GM12872 (cell line): ENCODE results near the gene LSR.

Source experiments
- TF ChIP-seq, protein P1 (sequence below): IDR thresholded peaks from 3 replicates; pipeline ENCODE4 v1.5.1; 2011; ENCODE audit warnings: low read depth, mild to moderate bottlenecking, low read length, moderate library complexity; ENCODE audit not compliant: insufficient read depth

LSR gene

DNA sequence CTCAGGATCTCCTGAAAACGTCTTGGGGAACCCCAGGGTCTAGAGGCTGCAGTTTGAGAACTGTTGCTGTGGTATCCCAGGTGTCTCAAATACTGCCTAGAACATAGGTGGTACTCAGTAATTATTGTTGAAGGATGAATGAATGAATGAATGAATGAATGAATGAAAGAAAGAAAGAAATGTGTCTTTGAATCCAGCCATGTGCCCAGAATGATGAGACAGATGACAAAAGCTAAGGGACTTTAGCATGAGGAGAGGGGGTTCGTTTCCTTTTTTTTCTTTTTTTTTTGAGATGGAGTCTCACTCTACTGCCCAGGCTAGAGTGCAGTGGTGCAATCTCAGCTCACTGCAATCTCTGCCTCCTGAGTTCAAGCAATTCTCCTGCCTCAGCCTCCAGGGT, 7.8 kb downstream of the LSR start:
- TF ChIP-seq, protein P1, sequence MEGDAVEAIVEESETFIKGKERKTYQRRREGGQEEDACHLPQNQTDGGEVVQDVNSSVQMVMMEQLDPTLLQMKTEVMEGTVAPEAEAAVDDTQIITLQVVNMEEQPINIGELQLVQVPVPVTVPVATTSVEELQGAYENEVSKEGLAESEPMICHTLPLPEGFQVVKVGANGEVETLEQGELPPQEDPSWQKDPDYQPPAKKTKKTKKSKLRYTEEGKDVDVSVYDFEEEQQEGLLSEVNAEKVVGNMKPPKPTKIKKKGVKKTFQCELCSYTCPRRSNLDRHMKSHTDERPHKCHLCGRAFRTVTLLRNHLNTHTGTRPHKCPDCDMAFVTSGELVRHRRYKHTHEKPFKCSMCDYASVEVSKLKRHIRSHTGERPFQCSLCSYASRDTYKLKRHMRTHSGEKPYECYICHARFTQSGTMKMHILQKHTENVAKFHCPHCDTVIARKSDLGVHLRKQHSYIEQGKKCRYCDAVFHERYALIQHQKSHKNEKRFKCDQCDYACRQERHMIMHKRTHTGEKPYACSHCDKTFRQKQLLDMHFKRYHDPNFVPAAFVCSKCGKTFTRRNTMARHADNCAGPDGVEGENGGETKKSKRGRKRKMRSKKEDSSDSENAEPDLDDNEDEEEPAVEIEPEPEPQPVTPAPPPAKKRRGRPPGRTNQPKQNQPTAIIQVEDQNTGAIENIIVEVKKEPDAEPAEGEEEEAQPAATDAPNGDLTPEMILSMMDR: no peak

DNA sequence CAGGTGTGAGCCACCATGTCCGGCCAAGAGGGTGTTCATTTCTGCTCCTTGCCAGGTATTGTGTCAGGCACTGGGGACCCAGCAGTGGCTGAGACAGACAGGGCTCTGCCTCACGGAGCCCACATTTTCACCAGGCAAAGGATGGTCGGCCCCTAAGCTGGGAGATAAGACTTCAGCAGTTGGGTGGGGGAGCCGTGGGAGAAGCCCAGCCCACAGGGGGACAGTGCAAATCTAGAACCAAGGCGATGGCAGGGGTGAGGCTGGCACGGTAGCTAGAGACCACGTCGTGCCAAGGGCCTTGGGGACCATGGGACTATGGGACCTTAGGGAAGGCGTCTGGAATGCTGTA, 8.3 kb downstream of the LSR start:
- TF ChIP-seq, protein P1: no peak

- TF ChIP-seq, protein P1: no peak
These were observed 12.0 kb downstream of the LSR start for GRCh38 chr19:35260694-35261304.

- TF ChIP-seq, protein P1: no peak
These were observed 12.7 kb downstream of the LSR start for GRCh38 chr19:35261356-35262100.

GRCh38 chr19:35262101-35262761, 13.4 kb downstream of the LSR start:
- TF ChIP-seq, protein P1: no peak

- TF ChIP-seq, protein P1: no peak
These were observed 15.7 kb downstream of the LSR start for GRCh38 chr19:35264268-35265125.

DNA sequence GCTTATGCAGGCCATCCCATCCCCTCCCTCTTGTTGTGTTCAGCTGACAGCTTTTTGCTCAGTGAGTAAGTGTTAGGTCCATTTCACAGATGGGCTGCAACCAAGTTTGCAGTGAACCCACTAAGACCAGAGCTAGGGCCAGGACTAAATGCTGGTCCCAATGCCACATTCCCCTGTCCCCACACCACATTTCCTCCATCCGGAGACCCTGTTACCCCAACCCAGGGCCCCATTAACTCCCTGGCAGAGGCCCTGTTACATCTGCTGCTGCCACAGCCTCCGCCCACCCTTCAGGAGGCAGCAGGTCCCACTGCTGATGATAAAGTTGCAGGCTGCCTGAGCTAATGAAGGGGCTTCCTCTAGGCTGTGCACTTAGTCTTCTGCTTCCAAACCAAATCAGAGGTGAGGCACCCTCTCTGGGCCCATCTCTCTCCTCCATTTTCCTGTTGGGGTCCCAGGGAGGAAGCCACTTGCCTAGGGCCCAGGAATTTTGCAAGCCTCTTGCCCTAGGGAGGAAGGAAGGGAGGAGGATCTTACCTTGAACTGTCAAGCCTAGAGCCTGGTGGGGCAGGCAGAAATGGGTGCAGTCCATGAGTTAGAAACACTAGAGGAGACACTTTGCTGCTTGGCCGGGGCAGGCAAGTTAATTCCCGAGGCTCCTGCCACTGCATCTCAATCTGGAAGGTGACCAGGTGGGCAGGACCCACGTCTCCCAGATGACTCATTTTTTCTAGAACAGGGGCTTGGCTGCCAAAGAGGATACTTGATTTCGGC, 16.5 kb downstream of the LSR start:
- TF ChIP-seq, protein P1: no peak
